Measurements from ENCODE around the gene CCDC92B.

The CCDC92B gene

GRCh38 chr17:2691069-2691871, 58.2 kb downstream of the CCDC92B start:
- Histone ChIP-seq H3K9ac (ENCODE audit: low read length) (no peak overlapping the region), H3K36me3 (ENCODE audit: insufficient read depth, low read length) (peaks cover 60% of the 10 kb centered on the region), H3K4me3 (ENCODE audit: low read depth, low read length, poor library complexity, severe bottlenecking) (no peak overlapping the region), H3K4me1 (ENCODE audit: insufficient read depth, low read length, severe bottlenecking) (peaks cover 30% of the 10 kb centered on the region), H3K27ac (ENCODE audit: low read depth, low read length, poor library complexity, severe bottlenecking) (no peak overlapping the region), H3K9me2 (ENCODE audit: low read depth, low read length) (no peaks in the 10 kb centered on the region), H3K4me2 (ENCODE audit: low read length) (no peak overlapping the region; the same call in 1 of the 2 replicates), H3K27me3 (ENCODE audit: insufficient read depth, low read length) (no peaks in the 10 kb centered on the region), H4K20me1 (ENCODE audit: insufficient read depth, low read length) (no peaks in the 10 kb centered on the region), H3F3A (ENCODE audit: insufficient read depth, low read length) (no peaks in the 10 kb centered on the region), H3K9me3 (ENCODE audit: low read length) (no peaks in the 10 kb centered on the region), H3K79me2 (ENCODE audit: insufficient read depth, low read length) (no peaks in the 10 kb centered on the region), H2AFZ (ENCODE audit: low read length) (no peak overlapping the region)
- TF ChIP-seq CTCF (IDR thresholded peaks at IDR 0.05; ENCODE audit: low read length) (no peak), EZH2 (IDR thresholded peaks at IDR 0.05; ENCODE audit: borderline replicate concordance, low read length) (no peak)

GRCh38 chr17:2690165-2691068, 59.0 kb downstream of the CCDC92B start:
- peak overlapping the region; percentile 39; the same call in 1 of the 2 replicates for H3K9ac ChIP-seq (ENCODE audit: low read length)
- no peaks in the 10 kb centered on the region for H3K27me3 ChIP-seq (ENCODE audit: insufficient read depth, low read length)
- no peak for TF ChIP-seq EZH2 (IDR thresholded peaks at IDR 0.05; ENCODE audit: borderline replicate concordance, low read length)
- peak; percentile 21; the same call in 1 of the 2 replicates for TF ChIP-seq CTCF (IDR thresholded peaks at IDR 0.05; ENCODE audit: low read length)
- peaks cover 30% of the 10 kb centered on the region for H3K4me1 ChIP-seq (ENCODE audit: insufficient read depth, low read length, severe bottlenecking)
- H3K4me3 ChIP-seq (ENCODE audit: low read depth, low read length, poor library complexity, severe bottlenecking), result peak overlapping the region; percentile 15
- no peaks in the 10 kb centered on the region for H3F3A ChIP-seq (ENCODE audit: insufficient read depth, low read length)
- peak overlapping the region; percentile 71 for H3K27ac ChIP-seq (ENCODE audit: low read depth, low read length, poor library complexity, severe bottlenecking)
- no peaks in the 10 kb centered on the region for H3K9me3 ChIP-seq (ENCODE audit: low read length)
- peaks cover 52% of the 10 kb centered on the region for H3K36me3 ChIP-seq (ENCODE audit: insufficient read depth, low read length)
- no peaks in the 10 kb centered on the region for H4K20me1 ChIP-seq (ENCODE audit: insufficient read depth, low read length)
- H3K9me2 ChIP-seq (ENCODE audit: low read depth, low read length), result no peaks in the 10 kb centered on the region
- no peak overlapping the region for H2AFZ ChIP-seq (ENCODE audit: low read length)
- no peaks in the 10 kb centered on the region for H3K79me2 ChIP-seq (ENCODE audit: insufficient read depth, low read length)
- H3K4me2 ChIP-seq (ENCODE audit: low read length), result peak overlapping the region; percentile 41

GRCh38 chr17:2689411-2690164, 59.9 kb downstream of the CCDC92B start:
- TF ChIP-seq EZH2 (IDR thresholded peaks at IDR 0.05; ENCODE audit: borderline replicate concordance, low read length) (no peak), CTCF (IDR thresholded peaks at IDR 0.05; ENCODE audit: low read length) (no peak)
- peak overlapping the region; percentile 41 for H3K4me2 ChIP-seq (ENCODE audit: low read length)
- H3K79me2 ChIP-seq (ENCODE audit: insufficient read depth, low read length), result no peaks in the 10 kb centered on the region
- H3K36me3 ChIP-seq (ENCODE audit: insufficient read depth, low read length), result peaks cover 44% of the 10 kb centered on the region
- H4K20me1 ChIP-seq (ENCODE audit: insufficient read depth, low read length), result no peaks in the 10 kb centered on the region
- H3K4me3 ChIP-seq (ENCODE audit: low read depth, low read length, poor library complexity, severe bottlenecking), result peak overlapping the region; percentile 15
- H2AFZ ChIP-seq (ENCODE audit: low read length), result no peak overlapping the region
- H3K9ac ChIP-seq (ENCODE audit: low read length), result peak overlapping the region; percentile 39; the same call in 1 of the 2 replicates
- H3F3A ChIP-seq (ENCODE audit: insufficient read depth, low read length), result no peaks in the 10 kb centered on the region
- no peaks in the 10 kb centered on the region for H3K9me2 ChIP-seq (ENCODE audit: low read depth, low read length)
- peaks cover 30% of the 10 kb centered on the region for H3K4me1 ChIP-seq (ENCODE audit: insufficient read depth, low read length, severe bottlenecking)
- H3K27me3 ChIP-seq (ENCODE audit: insufficient read depth, low read length), result no peaks in the 10 kb centered on the region
- H3K9me3 ChIP-seq (ENCODE audit: low read length), result no peaks in the 10 kb centered on the region
- H3K27ac ChIP-seq (ENCODE audit: low read depth, low read length, poor library complexity, severe bottlenecking), result peak overlapping the region; percentile 71
